Stimulated activated CD4-positive, alpha-beta T cell treated with anti-CD3 and anti-CD28 coated beads, TNF-alpha, amount 100 ng/mL, for 1 hour (primary cell): ENCODE results near the gene KCNQ1.

Source experiments
- DNase-seq, 3 donors: peaks; one replicate each; pipeline ENCODE4 v3.0.0-alpha.2; 2020; ENCODE audit warnings: low read depth in 3 of 3, low spot score in 1 of 3

Gene KCNQ1

GRCh38 chr11:2813968-2814367 lies 369.2 kb downstream of the KCNQ1 start:
- DNase-seq, result no peak

- DNase-seq, result no peak
Observed at GRCh38 chr11:2814751-2815150, 369.9 kb downstream of the KCNQ1 start.

- no peak for DNase-seq
Observed at GRCh38 chr11:2815762-2816496, 371.1 kb downstream of the KCNQ1 start.

- DNase-seq, result no peak
Observed at GRCh38 chr11:2816523-2816922, 371.7 kb downstream of the KCNQ1 start.

GRCh38 chr11:2816941-2817421 lies 372.2 kb downstream of the KCNQ1 start:
- no peak for DNase-seq

- no peak for DNase-seq
Observed at GRCh38 chr11:2817431-2817830, 372.6 kb downstream of the KCNQ1 start.

GRCh38 chr11:2818021-2818420 lies 373.2 kb downstream of the KCNQ1 start:
- DNase-seq, result no peak

- no peak for DNase-seq
Observed at GRCh38 chr11:2818503-2818902, 373.7 kb downstream of the KCNQ1 start.

- DNase-seq, result no peak
Observed at GRCh38 chr11:2819316-2819715, 374.5 kb downstream of the KCNQ1 start.

GRCh38 chr11:2820976-2821375 lies 376.2 kb downstream of the KCNQ1 start:
- no peak for DNase-seq

- no peak for DNase-seq
Observed at GRCh38 chr11:2821891-2822290, 377.1 kb downstream of the KCNQ1 start.

- no peak for DNase-seq
Observed at GRCh38 chr11:2824851-2825250, 380.0 kb downstream of the KCNQ1 start.

- no peak for DNase-seq
Observed at GRCh38 chr11:2825261-2825888, 380.6 kb downstream of the KCNQ1 start.

GRCh38 chr11:2825889-2826678 lies 381.3 kb downstream of the KCNQ1 start:
- no peak for DNase-seq

- DNase-seq, result no peak
Observed at GRCh38 chr11:2826679-2827056, 381.9 kb downstream of the KCNQ1 start.

- no peak for DNase-seq
Observed at GRCh38 chr11:2827256-2827655, 382.4 kb downstream of the KCNQ1 start.

GRCh38 chr11:2827792-2828191 lies 383.0 kb downstream of the KCNQ1 start:
- DNase-seq, result no peak

- DNase-seq, result no peak
Observed at GRCh38 chr11:2828585-2829330, 383.9 kb downstream of the KCNQ1 start.

- no peak for DNase-seq
Observed at GRCh38 chr11:2830030-2830812, 385.4 kb downstream of the KCNQ1 start.

GRCh38 chr11:2830886-2831285 lies 386.1 kb downstream of the KCNQ1 start:
- DNase-seq, result no peak
